Natural killer cell treated with Interleukin-12 subunit alpha and Interleukin-12 subunit beta and Interleukin-15 and Interleukin-18, amount 100 ng/mL, for 72 hours (primary cell): ENCODE results near the gene PPCDC. TPM values are rescaled to one million over a fixed set of nuclear protein-coding genes. Genes with fewer than 3 reads are reported as not detected.

Experiments
- ATAC-seq, 2 donors: fragments of 150-1000 bp; cut with Tn5 transposase in 1 of 2; sonication (Bioruptor Pico), chemical (Tn5 transposase) in 1 of 2; 2 replicates each; pipeline ENCODE4 v1.10.0; 2021
- DNase-seq: peaks from one replicate; pipeline ENCODE4 v3.0.0; 2022; ENCODE audit warnings: low spot score
- H3K27ac Mint-ChIP-seq, 2 donors: 1 replicate in 1 of 2; 2 replicates in 1 of 2; pipeline ENCODE4 v1.8.0; 2022; ENCODE audit warnings: mixed read lengths in 2 of 2, mild to moderate bottlenecking in 1 of 2, moderate library complexity in 1 of 2
- H3K27me3 Mint-ChIP-seq, 2 donors: 1 replicate in 1 of 2; 2 replicates in 1 of 2; pipeline ENCODE4 v1.8.0; 2022; ENCODE audit warnings: mixed read lengths in 2 of 2
- H3K36me3 Mint-ChIP-seq: one replicate; pipeline ENCODE4 v1.8.0; 2022; ENCODE audit warnings: mixed read lengths
- H3K4me1 Mint-ChIP-seq, 2 donors: 1 replicate in 1 of 2; 2 replicates in 1 of 2; pipeline ENCODE4 v1.8.0; 2022; ENCODE audit warnings: low read depth in 2 of 2, mixed read lengths in 2 of 2, mild to moderate bottlenecking in 1 of 2
- H3K4me3 Mint-ChIP-seq: one replicate; pipeline ENCODE4 v1.8.0; 2022; ENCODE audit warnings: mixed read lengths
- H3K9me3 Mint-ChIP-seq: 2 replicates; pipeline ENCODE4 v1.8.0; 2022; ENCODE audit warnings: mixed read lengths
- total RNA-seq, 2 donors: library from RNA; stranded (reverse); gene quantifications; one replicate each; pipeline ENCODE4 v1.2.3, GENCODE V29; 2022

PPCDC gene
- total RNA-seq, 2 donors from 2014 or later: 27.0 to 42.0 TPM

GRCh38 chr15:75025107-75025506 is 1.7 kb downstream of the PPCDC start:
- Mint-ChIP-seq H3K9me3 (no peaks in the 10 kb centered on the region), H3K27me3 (no peaks in the 10 kb centered on the region), H3K4me1 (peaks cover 7 to 18% of the 10 kb centered on the region in 2 donors), H3K27ac (peak overlapping the region; percentile 88 to 93), H3K4me3 (peak overlapping the region; percentile 92), H3K36me3 (no peaks in the 10 kb centered on the region)
- ATAC-seq (no peak), DNase-seq (no peak)

- DNase-seq: no peak
- Mint-ChIP-seq H3K27ac (peak overlapping the region; percentile 88 to 93), H3K36me3 (no peaks in the 10 kb centered on the region), H3K4me1 (peaks cover 7 to 22% of the 10 kb centered on the region in 2 donors), H3K9me3 (no peaks in the 10 kb centered on the region), H3K4me3 (peak overlapping the region; percentile 92), H3K27me3 (no peaks in the 10 kb centered on the region)
- no peak for ATAC-seq
These were observed 2.3 kb downstream of the PPCDC start for GRCh38 chr15:75025548-75026260.

- ATAC-seq (no peak), DNase-seq (no peak)
- H3K9me3 Mint-ChIP-seq: no peaks in the 10 kb centered on the region
- H3K36me3 Mint-ChIP-seq: no peaks in the 10 kb centered on the region
- no peaks in the 10 kb centered on the region for H3K27me3 Mint-ChIP-seq
- peak overlapping the region in 1 of 2 donors; percentile 51 for H3K27ac Mint-ChIP-seq
- no peak overlapping the region for H3K4me3 Mint-ChIP-seq
- peaks cover 7 to 22% of the 10 kb centered on the region in 2 donors for H3K4me1 Mint-ChIP-seq
These were observed 4.2 kb downstream of the PPCDC start for GRCh38 chr15:75027551-75027950.

GRCh38 chr15:75028991-75029377 is 5.6 kb downstream of the PPCDC start:
- Mint-ChIP-seq H3K36me3 (no peaks in the 10 kb centered on the region), H3K4me3 (no peak overlapping the region), H3K9me3 (no peaks in the 10 kb centered on the region), H3K4me1 (peaks cover 7 to 20% of the 10 kb centered on the region in 2 donors), H3K27ac (peak overlapping the region in 1 of 2 donors; percentile 44), H3K27me3 (no peaks in the 10 kb centered on the region)
- ATAC-seq (peak in 1 of 2 donors; percentile 38), DNase-seq (no peak)

- Mint-ChIP-seq H3K4me3 (no peak overlapping the region), H3K36me3 (no peaks in the 10 kb centered on the region), H3K9me3 (no peaks in the 10 kb centered on the region), H3K4me1 (peaks cover 7 to 18% of the 10 kb centered on the region in 2 donors), H3K27ac (peak overlapping the region in 1 of 2 donors; percentile 44), H3K27me3 (no peaks in the 10 kb centered on the region)
- DNase-seq (peak; percentile 89), ATAC-seq (peak; percentile 88 to 90)
These were observed 6.1 kb downstream of the PPCDC start for GRCh38 chr15:75029378-75030022.

GRCh38 chr15:75030023-75030413 is 6.6 kb downstream of the PPCDC start:
- H3K4me1 Mint-ChIP-seq: peaks cover 7 to 16% of the 10 kb centered on the region in 2 donors
- DNase-seq (no peak), ATAC-seq (no peak)
- no peaks in the 10 kb centered on the region for H3K27me3 Mint-ChIP-seq
- no peak overlapping the region for H3K27ac Mint-ChIP-seq
- no peak overlapping the region for H3K4me3 Mint-ChIP-seq
- no peaks in the 10 kb centered on the region for H3K9me3 Mint-ChIP-seq
- no peaks in the 10 kb centered on the region for H3K36me3 Mint-ChIP-seq

- Mint-ChIP-seq H3K27ac (peak overlapping the region in 1 of 2 donors; percentile 48), H3K9me3 (no peaks in the 10 kb centered on the region), H3K4me1 (peaks cover 7 to 12% of the 10 kb centered on the region in 2 donors), H3K36me3 (no peaks in the 10 kb centered on the region), H3K4me3 (no peak overlapping the region), H3K27me3 (no peaks in the 10 kb centered on the region)
- DNase-seq (no peak), ATAC-seq (no peak)
These were observed 7.0 kb downstream of the PPCDC start for GRCh38 chr15:75030424-75030823.

GRCh38 chr15:75031848-75032247 is 8.5 kb downstream of the PPCDC start:
- Mint-ChIP-seq H3K4me1 (peaks cover 14 to 18% of the 10 kb centered on the region in 2 donors), H3K27me3 (no peaks in the 10 kb centered on the region), H3K36me3 (no peaks in the 10 kb centered on the region), H3K9me3 (no peaks in the 10 kb centered on the region), H3K4me3 (no peak overlapping the region), H3K27ac (peak overlapping the region in 1 of 2 donors; percentile 21)
- ATAC-seq: no peak
- no peak for DNase-seq

GRCh38 chr15:75032395-75032794 is 9.0 kb downstream of the PPCDC start:
- no peak for DNase-seq
- ATAC-seq: no peak
- Mint-ChIP-seq H3K4me1 (peaks cover 19 to 23% of the 10 kb centered on the region in 2 donors), H3K9me3 (no peaks in the 10 kb centered on the region), H3K27ac (peak overlapping the region in 1 of 2 donors; percentile 21), H3K36me3 (no peaks in the 10 kb centered on the region), H3K27me3 (no peaks in the 10 kb centered on the region), H3K4me3 (no peak overlapping the region)

GRCh38 chr15:75033809-75034208 is 10.4 kb downstream of the PPCDC start:
- DNase-seq (no peak), ATAC-seq (no peak)
- Mint-ChIP-seq H3K4me1 (peaks cover 30 to 32% of the 10 kb centered on the region in 2 donors), H3K36me3 (no peaks in the 10 kb centered on the region), H3K27me3 (no peaks in the 10 kb centered on the region), H3K9me3 (no peaks in the 10 kb centered on the region), H3K4me3 (no peak overlapping the region), H3K27ac (no peak overlapping the region)

- peaks cover 28 to 31% of the 10 kb centered on the region in 2 donors for H3K4me1 Mint-ChIP-seq
These were observed 11.2 kb downstream of the PPCDC start for GRCh38 chr15:75034615-75035014.

GRCh38 chr15:75036212-75036616 is 12.8 kb downstream of the PPCDC start:
- H3K36me3 Mint-ChIP-seq: no peaks in the 10 kb centered on the region
- no peaks in the 10 kb centered on the region for H3K9me3 Mint-ChIP-seq
- peak overlapping the region; percentile 65 for H3K4me3 Mint-ChIP-seq
- H3K4me1 Mint-ChIP-seq: peaks cover 28 to 30% of the 10 kb centered on the region in 2 donors
- DNase-seq (no peak), ATAC-seq (no peak)
- H3K27ac Mint-ChIP-seq: peak overlapping the region; percentile 60 to 63
- no peaks in the 10 kb centered on the region for H3K27me3 Mint-ChIP-seq

More at GRCh38 chr15:75034615-75035014, 11.2 kb downstream of the PPCDC start:
- H3K27ac Mint-ChIP-seq: no peak overlapping the region
- no peak overlapping the region for H3K4me3 Mint-ChIP-seq
- DNase-seq (no peak), ATAC-seq (no peak)
- no peaks in the 10 kb centered on the region for H3K9me3 Mint-ChIP-seq
- H3K36me3 Mint-ChIP-seq: no peaks in the 10 kb centered on the region
- H3K27me3 Mint-ChIP-seq: no peaks in the 10 kb centered on the region

GRCh38 chr15:75037685-75038084 is 14.3 kb downstream of the PPCDC start:
- peak overlapping the region; percentile 65 for H3K4me3 Mint-ChIP-seq
- H3K9me3 Mint-ChIP-seq: no peaks in the 10 kb centered on the region
- H3K4me1 Mint-ChIP-seq: peaks cover 31 to 35% of the 10 kb centered on the region in 2 donors
- peak; percentile 77 to 82 for ATAC-seq
- H3K27ac Mint-ChIP-seq: peak overlapping the region; percentile 60 to 63
- no peaks in the 10 kb centered on the region for H3K27me3 Mint-ChIP-seq
- no peaks in the 10 kb centered on the region for H3K36me3 Mint-ChIP-seq
- no peak for DNase-seq

- Mint-ChIP-seq H3K4me3 (no peak overlapping the region), H3K36me3 (no peaks in the 10 kb centered on the region), H3K9me3 (no peaks in the 10 kb centered on the region), H3K4me1 (peaks cover 36 to 39% of the 10 kb centered on the region in 2 donors), H3K27me3 (no peaks in the 10 kb centered on the region), H3K27ac (peak overlapping the region; percentile 60 to 63)
- no peak for DNase-seq
- no peak for ATAC-seq
These were observed 14.8 kb downstream of the PPCDC start for GRCh38 chr15:75038231-75038630.
